AG10803 (cell line): ENCODE results near the gene RGS16.

Experiments
- DNase-seq: peaks from one replicate; pipeline ENCODE4 v3.0.0; 2010; ENCODE audit warnings: low read depth
- H3K4me3 ChIP-seq: 2 replicates; pipeline ENCODE4 v1.5.1; 2011; ENCODE audit warnings: mild to moderate bottlenecking, low read length, control low read depth
- TF ChIP-seq, protein P1 (sequence below): conservative IDR thresholded peaks from 2 replicates; pipeline ENCODE4 v1.5.1; 2011; ENCODE audit warnings: mild to moderate bottlenecking, low read length, control low read depth, inconsistent platforms

The RGS16 gene

DNA sequence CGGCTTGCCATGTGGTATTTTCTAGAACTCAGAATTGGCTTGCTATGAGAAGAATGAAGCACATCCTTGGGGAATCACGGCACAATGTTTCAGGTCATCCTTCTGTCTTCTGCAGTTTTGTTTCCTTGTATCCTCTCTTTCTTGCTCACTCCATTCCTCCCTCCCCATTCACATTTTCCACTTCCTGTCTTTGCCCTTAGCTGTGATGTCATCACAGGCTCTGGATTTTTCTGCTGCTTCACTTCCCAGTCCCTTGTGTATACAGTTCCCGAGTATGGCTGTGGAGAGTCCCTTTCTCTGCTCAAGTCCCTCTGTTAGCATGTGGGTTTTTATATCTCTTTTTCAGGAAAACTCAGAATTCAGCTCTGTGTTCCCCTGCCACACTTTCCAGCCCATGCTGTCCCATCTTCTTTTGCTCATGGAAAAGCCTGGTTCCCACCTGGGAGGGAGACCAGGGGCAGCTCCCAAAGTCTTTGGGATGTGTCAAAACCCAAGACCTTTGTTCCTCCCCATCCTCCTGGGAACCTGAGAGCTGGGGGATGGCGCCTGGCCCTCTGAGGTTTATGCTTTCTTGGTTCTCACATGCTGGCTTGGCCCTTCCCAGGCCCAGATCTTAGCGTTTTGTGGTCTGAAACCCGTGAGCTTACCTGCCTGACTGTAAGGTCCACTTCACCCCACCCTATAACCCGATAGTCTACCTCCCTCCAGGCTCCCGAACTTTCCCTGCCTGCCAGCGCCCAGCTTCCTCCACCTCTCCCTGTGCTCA lies 4.8 kb upstream of the RGS16 start:
- no peak overlapping the region for H3K4me3 ChIP-seq
- TF ChIP-seq, protein P1, sequence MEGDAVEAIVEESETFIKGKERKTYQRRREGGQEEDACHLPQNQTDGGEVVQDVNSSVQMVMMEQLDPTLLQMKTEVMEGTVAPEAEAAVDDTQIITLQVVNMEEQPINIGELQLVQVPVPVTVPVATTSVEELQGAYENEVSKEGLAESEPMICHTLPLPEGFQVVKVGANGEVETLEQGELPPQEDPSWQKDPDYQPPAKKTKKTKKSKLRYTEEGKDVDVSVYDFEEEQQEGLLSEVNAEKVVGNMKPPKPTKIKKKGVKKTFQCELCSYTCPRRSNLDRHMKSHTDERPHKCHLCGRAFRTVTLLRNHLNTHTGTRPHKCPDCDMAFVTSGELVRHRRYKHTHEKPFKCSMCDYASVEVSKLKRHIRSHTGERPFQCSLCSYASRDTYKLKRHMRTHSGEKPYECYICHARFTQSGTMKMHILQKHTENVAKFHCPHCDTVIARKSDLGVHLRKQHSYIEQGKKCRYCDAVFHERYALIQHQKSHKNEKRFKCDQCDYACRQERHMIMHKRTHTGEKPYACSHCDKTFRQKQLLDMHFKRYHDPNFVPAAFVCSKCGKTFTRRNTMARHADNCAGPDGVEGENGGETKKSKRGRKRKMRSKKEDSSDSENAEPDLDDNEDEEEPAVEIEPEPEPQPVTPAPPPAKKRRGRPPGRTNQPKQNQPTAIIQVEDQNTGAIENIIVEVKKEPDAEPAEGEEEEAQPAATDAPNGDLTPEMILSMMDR = no peak
- peak; percentile 44 for DNase-seq

DNA sequence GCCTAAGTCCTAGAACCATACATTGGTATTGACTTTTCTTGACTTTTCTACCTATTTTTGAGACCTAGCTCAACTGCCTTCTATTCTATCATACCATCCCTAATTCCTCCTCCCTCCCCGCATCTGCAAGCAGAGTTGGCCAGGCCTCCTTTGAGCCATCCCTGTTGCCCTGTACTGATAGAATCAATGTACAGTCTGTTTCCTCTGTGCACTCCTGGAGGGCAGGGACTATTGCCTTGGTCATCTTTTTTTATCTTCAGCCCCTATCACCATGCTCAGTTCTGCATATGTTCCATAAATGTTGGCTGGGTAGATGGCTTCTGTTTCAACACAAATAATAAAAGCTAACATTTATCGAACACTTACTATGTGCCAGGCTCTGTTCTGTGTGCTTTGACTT lies 4.0 kb upstream of the RGS16 start:
- no peak for DNase-seq
- TF ChIP-seq, protein P1 = no peak

DNA sequence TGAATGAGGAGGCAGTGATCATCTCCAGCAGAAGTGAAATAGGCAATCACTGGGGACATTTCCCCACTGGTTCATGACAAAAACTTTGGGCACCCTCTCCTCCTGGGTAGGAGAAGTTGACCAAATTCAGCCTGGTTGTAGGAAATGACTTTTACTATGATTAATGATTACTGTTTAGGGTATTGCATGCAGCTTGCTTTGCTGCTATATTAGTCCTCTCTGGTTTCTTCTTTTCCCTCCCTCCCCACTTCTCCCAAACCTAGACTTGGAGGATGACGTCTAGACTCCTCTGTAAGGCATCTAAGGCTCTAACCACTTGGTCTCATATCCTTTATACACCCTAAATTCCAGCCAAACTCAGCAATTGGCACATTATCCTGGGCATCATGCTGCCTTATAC lies 3.4 kb upstream of the RGS16 start:
- no peak overlapping the region for H3K4me3 ChIP-seq
- TF ChIP-seq, protein P1 = no peak
- no peak for DNase-seq

More for the DNA sequence above, 4.0 kb upstream of the RGS16 start:
- no peak overlapping the region for H3K4me3 ChIP-seq

DNA sequence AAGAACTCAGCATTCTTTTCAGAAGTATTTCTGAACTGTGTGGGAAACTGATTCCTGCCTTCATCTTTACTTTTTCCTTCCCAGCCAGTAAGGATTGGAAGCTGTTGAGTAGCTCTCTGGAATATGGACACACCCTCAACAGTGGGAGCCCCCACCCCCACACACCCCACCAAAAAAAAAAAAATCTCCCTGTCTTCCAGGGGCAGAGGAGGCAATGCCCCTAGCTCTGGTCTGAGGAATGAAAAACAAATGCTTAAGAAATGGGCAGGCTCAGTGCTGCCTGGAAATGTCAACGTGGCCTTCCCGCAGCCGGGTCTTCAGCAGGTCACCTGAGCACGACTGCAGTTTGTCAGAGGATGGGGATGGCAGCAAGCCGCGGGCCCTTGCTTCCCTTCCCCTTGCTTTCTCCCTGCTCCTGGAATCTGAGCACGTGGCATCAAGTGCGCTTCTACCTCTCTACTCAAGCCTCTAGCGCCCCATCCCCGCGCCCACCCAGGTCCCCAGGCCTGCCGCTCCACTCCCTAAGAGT lies 479 bp downstream of the RGS16 start:
- DNase-seq = no peak
- TF ChIP-seq, protein P1 = no peak
- H3K4me3 ChIP-seq = peak overlapping the region; percentile 59

DNA sequence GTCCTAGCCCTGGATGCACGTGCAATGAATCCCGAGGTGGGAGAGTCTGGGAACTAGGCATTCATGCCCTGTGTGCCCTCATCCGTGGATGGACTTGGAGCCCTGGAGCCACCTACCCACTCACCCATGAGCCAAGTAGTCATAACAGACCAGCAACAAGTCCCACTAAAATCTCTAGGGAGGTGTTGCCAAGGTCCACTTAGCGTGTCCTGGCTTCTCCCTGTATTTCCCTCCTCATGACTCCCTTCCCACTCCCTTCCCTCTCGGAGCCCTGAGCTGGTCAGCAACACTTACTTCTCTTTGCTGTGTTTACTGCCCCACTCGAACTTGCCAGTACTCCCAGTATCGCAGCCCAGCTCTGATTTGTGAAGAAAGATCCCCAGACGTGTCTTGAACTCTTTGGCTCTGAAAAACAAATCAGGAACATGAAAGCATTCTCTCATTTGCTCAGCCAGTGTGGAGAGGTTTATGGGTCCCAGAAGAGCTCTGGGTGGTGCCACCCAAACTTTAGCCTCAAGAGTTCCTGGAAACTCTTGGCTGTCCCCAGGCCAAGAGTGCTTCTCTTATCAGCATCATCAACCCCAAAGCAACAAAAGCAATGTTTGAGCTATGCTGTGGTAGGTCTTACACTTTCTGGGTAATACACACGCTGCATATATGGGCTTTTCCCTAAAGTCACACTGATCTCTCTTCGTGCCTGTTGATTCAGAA lies 1.1 kb downstream of the RGS16 start:
- H3K4me3 ChIP-seq = no peak overlapping the region
- peak; percentile 37 for DNase-seq
- TF ChIP-seq, protein P1 = no peak

DNA sequence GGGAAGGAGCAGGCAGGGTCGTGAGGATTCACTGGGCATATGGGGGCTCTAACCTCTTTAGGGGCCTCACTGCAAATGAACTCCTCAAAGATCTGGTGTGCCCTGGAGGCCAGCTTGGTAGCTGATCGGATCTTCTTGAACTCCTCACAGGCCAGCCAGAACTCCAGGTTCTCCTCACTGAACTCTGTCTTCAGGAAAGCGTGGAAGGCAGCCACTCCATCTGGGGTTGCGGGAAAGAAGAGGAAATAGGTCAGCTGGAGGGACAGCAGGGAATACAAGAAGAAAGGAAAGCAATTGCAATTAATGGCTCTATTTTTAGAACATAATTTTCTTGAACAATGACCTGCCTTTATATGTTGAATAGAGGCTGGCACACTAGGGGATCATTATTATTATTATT lies 2.3 kb downstream of the RGS16 start:
- no peak overlapping the region for H3K4me3 ChIP-seq
- TF ChIP-seq, protein P1 = no peak
- DNase-seq = no peak
